Activated naive CD4-positive, alpha-beta T cell treated with anti-CD3 and anti-CD28 coated beads for 36 hours (primary cell): ENCODE measurements around the gene CFDP1. TPM values are rescaled to one million over a fixed set of nuclear protein-coding genes. Genes with fewer than 3 reads are reported as not detected.

Experiments used
- CTCF ChIA-PET: fragments of 350-600 bp; sonication (Branson Sonifier 250); formaldehyde crosslinking; loops from one replicate; lab custom pipeline; 2021; ENCODE audit warnings: antibody characterized with exemption; lab: Charles Lee
- DNase-seq: peaks from one replicate; pipeline ENCODE4 v3.0.0-alpha.2; 2020
- H3K27ac Mint-ChIP-seq: one replicate; pipeline ENCODE4 v1.8.0; 2021; ENCODE audit warnings: mild to moderate bottlenecking, mixed read lengths
- H3K27me3 Mint-ChIP-seq: one replicate; pipeline ENCODE4 v1.8.0; 2021; ENCODE audit warnings: low read depth, mixed read lengths
- H3K36me3 Mint-ChIP-seq: one replicate; pipeline ENCODE4 v1.8.0; 2021; ENCODE audit warnings: low read depth, mixed read lengths
- H3K4me1 Mint-ChIP-seq: one replicate; pipeline ENCODE4 v1.8.0; 2021; ENCODE audit warnings: low read depth, mixed read lengths
- H3K4me3 Mint-ChIP-seq: one replicate; pipeline ENCODE4 v1.8.0; 2021; ENCODE audit warnings: mild to moderate bottlenecking, moderate library complexity, mixed read lengths
- H3K9me3 Mint-ChIP-seq: one replicate; pipeline ENCODE4 v1.8.0; 2021; ENCODE audit warnings: mixed read lengths
- intact Hi-C: fragments of 100-400 bp; cut with micrococcal nuclease; formaldehyde crosslinking; loops from one replicate; pipeline ENCODE4 v1.15.1; 2023
- total RNA-seq, 2 experiments: library from RNA; stranded (reverse); gene quantifications; one replicate each; pipeline ENCODE4 v1.2.3, GENCODE V29; 2021

The CFDP1 gene
- total RNA-seq, 2 experiments from 2014 or later: 37.2 to 44.1 TPM

GRCh38 chr16:75246504-75247205, 186.6 kb downstream of the CFDP1 start:
- Mint-ChIP-seq H3K4me3 (no peak overlapping the region), H3K4me1 (peaks cover 3% of the 10 kb centered on the region), H3K9me3 (no peaks in the 10 kb centered on the region), H3K27ac (no peak overlapping the region), H3K36me3 (no peaks in the 10 kb centered on the region), H3K27me3 (peaks cover 8% of the 10 kb centered on the region)
- no peak for DNase-seq
- CTCF ChIA-PET: interaction anchor here (0.9 to 1.6 kb wide), 2 partner anchors 13 kb away, joined by 4 to 6 read pairs; no protein-coding TSS in a partner anchor
- intact Hi-C loops: loop anchor here (5.0 kb wide), 1 partner anchor 81 kb away; no protein-coding TSS in a partner anchor

- no peak for DNase-seq
- Mint-ChIP-seq H3K27me3 (peaks cover 3% of the 10 kb centered on the region), H3K9me3 (no peaks in the 10 kb centered on the region), H3K4me1 (no peaks in the 10 kb centered on the region), H3K4me3 (no peak overlapping the region), H3K36me3 (no peaks in the 10 kb centered on the region), H3K27ac (no peak overlapping the region)
- CTCF ChIA-PET: interaction anchor here (1.6 kb wide), 1 partner anchor 11 kb away, joined by 6 read pairs; no protein-coding TSS in a partner anchor
- intact Hi-C loops: loop anchor here (5.0 kb wide), 1 partner anchor 82 kb away; no protein-coding TSS in a partner anchor
Measured at GRCh38 chr16:75244844-75245758, 188.2 kb downstream of the CFDP1 start.

GRCh38 chr16:75244225-75244809, 189.0 kb downstream of the CFDP1 start:
- Mint-ChIP-seq H3K9me3 (no peaks in the 10 kb centered on the region), H3K36me3 (no peaks in the 10 kb centered on the region), H3K27me3 (no peaks in the 10 kb centered on the region), H3K27ac (no peak overlapping the region), H3K4me3 (no peak overlapping the region), H3K4me1 (no peaks in the 10 kb centered on the region)
- no peak for DNase-seq
- intact Hi-C loops: no loop called here
- CTCF ChIA-PET: no interaction called here

Other genes with a start within 250 kb of the CFDP1 start
- not detected for gene CTRB2, start 226.3 kb downstream of the CFDP1 start, total RNA-seq
- gene CTRB1, start 214.5 kb downstream of the CFDP1 start, total RNA-seq: not detected
- under 1 TPM; 0.67 to 0.81 TPM for gene BCAR1, start 181.9 kb downstream of the CFDP1 start, total RNA-seq
- 10 to 100 TPM; 18.8 to 19.0 TPM for gene TMEM170A, start 31.2 kb upstream of the CFDP1 start, total RNA-seq
- not detected for gene CHST6, start 61.9 kb upstream of the CFDP1 start, total RNA-seq
- gene CHST5, start 102.6 kb upstream of the CFDP1 start, total RNA-seq: under 1 TPM in 1 of 2 experiments, not detected in 1; 0.10 TPM
- 1 to 10 TPM; 4.5 to 5.4 TPM for gene TMEM231, start 122.7 kb upstream of the CFDP1 start, total RNA-seq
- gene GABARAPL2, start 132.9 kb upstream of the CFDP1 start, total RNA-seq: 10 to 100 TPM; 63.3 to 66.8 TPM
- gene ADAT1, start 189.8 kb upstream of the CFDP1 start, total RNA-seq: 10 to 100 TPM; 45.3 to 47.5 TPM
- gene KARS1, start 214.2 kb upstream of the CFDP1 start, total RNA-seq: 100 to 1,000 TPM; 371 to 385 TPM
- gene TERF2IP, start 214.3 kb upstream of the CFDP1 start, total RNA-seq: 10 to 100 TPM; 78.6 to 79.0 TPM
- gene CPHXL2, start 243.5 kb upstream of the CFDP1 start, total RNA-seq: not detected